Body of pancreas (tissue), 4 donors: ENCODE data around the gene RIPK1.

Source experiments
- CTCF ChIP-seq, 7 experiments: fragments of 450-650 bp in 4 of 7; fragments of 200-600 bp in 3 of 7; sonication (generic) in 3 of 7; IDR thresholded peaks; one replicate each; pipeline ENCODE4 v1.5.1; 2016 to 2019; ENCODE audit warnings: antibody characterized with exemption in 7 of 7
- POLR2A ChIP-seq, 3 donors: fragments of 450-650 bp; IDR thresholded peaks; one replicate each; pipeline ENCODE4 v1.6.1; 2016; ENCODE audit warnings: antibody characterized with exemption in 3 of 3, mild to moderate bottlenecking in 2 of 3

GRCh38 chr6:3041147-3041546, 27.1 kb upstream of the RIPK1 start:
- TF ChIP-seq POLR2A (IDR thresholded peaks at IDR 0.05) (no peak), CTCF (IDR thresholded peaks at IDR 0.05) (no peak)
